HG03565 (cell line): ENCODE measurements around the gene HSBP1L1.

Experiments
- ATAC-seq: cut with Tn5 transposase; IDR thresholded peaks from one replicate; pipeline ENCODE4 v1.9.1; 2021; ENCODE audit warnings: mild to moderate bottlenecking, moderate library complexity; ENCODE audit not compliant: unreplicated experiment

The HSBP1L1 gene

GRCh38 chr18:79928563-79928960 lies 35.9 kb upstream of the HSBP1L1 start:
- no peak for ATAC-seq

GRCh38 chr18:79930020-79930642 lies 34.3 kb upstream of the HSBP1L1 start:
- no peak for ATAC-seq

GRCh38 chr18:79931475-79931874 lies 33.0 kb upstream of the HSBP1L1 start:
- ATAC-seq, result no peak

GRCh38 chr18:79932907-79933306 lies 31.5 kb upstream of the HSBP1L1 start:
- ATAC-seq, result no peak

- no peak for ATAC-seq
Observed at GRCh38 chr18:79933765-79934164, 30.7 kb upstream of the HSBP1L1 start.

GRCh38 chr18:79934311-79935097 lies 29.9 kb upstream of the HSBP1L1 start:
- ATAC-seq, result no peak

- no peak for ATAC-seq
Observed at GRCh38 chr18:79935098-79935480, 29.4 kb upstream of the HSBP1L1 start.

GRCh38 chr18:79935499-79935898 lies 28.9 kb upstream of the HSBP1L1 start:
- no peak for ATAC-seq

GRCh38 chr18:79935925-79936324 lies 28.5 kb upstream of the HSBP1L1 start:
- ATAC-seq, result no peak

- no peak for ATAC-seq
Observed at GRCh38 chr18:79936641-79937040, 27.8 kb upstream of the HSBP1L1 start.

GRCh38 chr18:79937103-79937860 lies 27.2 kb upstream of the HSBP1L1 start:
- ATAC-seq, result no peak

- no peak for ATAC-seq
Observed at GRCh38 chr18:79938196-79938595, 26.2 kb upstream of the HSBP1L1 start.

- ATAC-seq, result no peak
Observed at GRCh38 chr18:79939096-79939495, 25.3 kb upstream of the HSBP1L1 start.

GRCh38 chr18:79940126-79940813 lies 24.2 kb upstream of the HSBP1L1 start:
- no peak for ATAC-seq

- ATAC-seq, result no peak
Observed at GRCh38 chr18:79940814-79941472, 23.5 kb upstream of the HSBP1L1 start.

GRCh38 chr18:79941473-79942119 lies 22.8 kb upstream of the HSBP1L1 start:
- ATAC-seq, result no peak

- no peak for ATAC-seq
Observed at GRCh38 chr18:79942211-79942610, 22.2 kb upstream of the HSBP1L1 start.

GRCh38 chr18:79942786-79943607 lies 21.4 kb upstream of the HSBP1L1 start:
- ATAC-seq, result no peak

- no peak for ATAC-seq
Observed at GRCh38 chr18:79943608-79944125, 20.8 kb upstream of the HSBP1L1 start.
